ENCODE results near the gene ZNF20.
A peak's percentile ranks its signal among the peaks of the same experiment; 100 is the strongest.

ZNF20 gene

DNA sequence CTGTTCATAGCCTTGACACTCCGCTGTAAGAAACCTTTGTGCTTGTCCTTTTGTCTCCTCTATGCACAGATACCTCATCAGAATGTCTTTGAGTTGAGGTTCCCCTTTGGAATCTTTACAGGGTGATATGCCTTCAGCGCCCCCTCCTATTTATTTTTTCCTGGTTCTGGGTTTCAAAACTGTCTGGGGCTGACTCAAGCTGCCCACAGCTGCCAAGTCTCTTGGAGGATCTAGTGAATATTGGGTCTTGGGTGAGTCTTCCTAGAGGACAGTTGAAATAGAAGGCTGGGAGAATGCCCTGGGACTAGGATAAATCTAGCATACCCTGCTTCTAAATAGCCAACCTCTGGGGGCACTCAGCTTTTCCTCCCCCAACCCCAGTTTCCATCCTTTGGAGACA is 23.7 kb upstream of the ZNF20 start:
- Histone ChIP-seq H3K27me3 (ENCODE audit: insufficient read depth, low read depth) (no peaks in the 10 kb centered on the region), H3K27ac (no peak overlapping the region; the same call in 1 of the 2 replicates), H3K36me3 (ENCODE audit: insufficient read depth) (no peaks in the 10 kb centered on the region), H4K20me1 (ENCODE audit: insufficient read depth) (no peaks in the 10 kb centered on the region), H3K4me2 (peak overlapping the region; percentile 91), H3K79me2 (ENCODE audit: insufficient read depth, low read depth) (peaks cover 40% of the 10 kb centered on the region), H3K4me1 (ENCODE audit: low read depth, poor library complexity, severe bottlenecking) (peaks cover 6% of the 10 kb centered on the region), H3K9ac (peak overlapping the region; percentile 86; the same call in 1 of the 2 replicates), H3K4me3 (IDR thresholded peaks at IDR 0.05; ENCODE audit: insufficient read depth, low read depth, low read length) (no peak overlapping the region), H2AFZ (ENCODE audit: low read depth) (no peak overlapping the region)
- no peak for TF ChIP-seq CTCF (conservative IDR thresholded peaks at IDR 0.05; ENCODE audit: low read depth, low read length)

DNA sequence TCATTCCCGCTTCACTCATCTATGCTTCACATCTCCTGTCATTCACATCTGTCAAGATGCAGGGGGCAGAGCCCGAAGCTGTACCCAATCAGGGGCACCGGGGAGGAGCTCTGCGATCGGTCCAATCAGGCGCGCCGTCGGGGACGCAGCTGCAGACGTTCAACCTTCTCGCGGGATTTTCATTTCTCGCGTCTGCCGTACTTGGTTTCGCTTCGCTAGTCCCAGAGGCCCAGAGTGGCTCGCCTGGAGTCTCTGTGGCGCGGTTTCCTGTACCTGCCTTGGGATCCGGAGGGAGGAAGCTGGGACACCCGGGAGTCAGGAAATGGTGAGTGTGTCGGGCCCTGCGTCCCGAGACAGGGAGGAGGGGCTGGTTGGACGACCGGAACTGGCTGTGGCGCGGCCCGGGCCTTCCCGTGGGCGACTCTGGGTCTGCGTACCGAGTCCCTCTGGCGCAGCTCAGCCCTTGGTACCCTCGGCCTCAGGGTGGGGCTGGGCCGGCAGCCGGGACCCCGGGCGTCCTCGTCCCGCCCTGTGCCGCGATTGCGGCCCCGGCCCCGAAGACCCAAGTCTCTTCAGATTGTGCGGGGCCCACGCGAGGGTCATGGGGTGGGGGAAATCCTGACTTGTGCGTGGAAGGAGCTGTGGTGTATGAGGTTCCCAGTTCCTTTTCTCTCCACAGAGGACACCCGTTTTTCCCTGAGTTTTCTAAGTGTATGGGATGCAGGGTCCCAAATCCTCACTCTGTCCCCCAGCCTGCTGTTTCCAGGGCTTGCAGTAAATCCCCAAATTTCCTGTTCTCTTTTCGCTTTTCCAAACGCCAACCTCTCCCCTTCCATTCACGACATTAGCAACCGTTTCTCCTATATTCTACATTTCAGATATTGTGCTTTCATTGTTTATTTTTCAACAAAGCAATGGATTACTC is 23.0 kb upstream of the ZNF20 start, which contains the start of gene ZNF136:
Gene ZNF136 (plus strand): TSS at position 215 of the 925 bp plus-strand sequence. CDS start 108 bp downstream, at position 323.
- Histone ChIP-seq H3K27me3 (ENCODE audit: insufficient read depth, low read depth) (no peaks in the 10 kb centered on the region), H4K20me1 (ENCODE audit: insufficient read depth) (no peaks in the 10 kb centered on the region), H3K4me3 (IDR thresholded peaks at IDR 0.05; ENCODE audit: insufficient read depth, low read depth, low read length) (no peak within 1 kb of the TSS), H3K36me3 (ENCODE audit: insufficient read depth) (no peaks in the 10 kb centered on the region), H3K79me2 (ENCODE audit: insufficient read depth, low read depth) (peaks cover 40% of the 10 kb centered on the region), H3K4me1 (ENCODE audit: low read depth, poor library complexity, severe bottlenecking) (peaks cover 6% of the 10 kb centered on the region), H3K9ac (peak within 1 kb of the TSS; percentile 86), H3K27ac (peak within 1 kb of the TSS; percentile 70), H2AFZ (ENCODE audit: low read depth) (peak within 1 kb of the TSS; percentile 80), H3K4me2 (peak within 1 kb of the TSS; percentile 91)
- TF ChIP-seq CTCF (conservative IDR thresholded peaks at IDR 0.05; ENCODE audit: low read depth, low read length): no peak

GRCh38 chr19:12162513-12162881 is 22.3 kb upstream of the ZNF20 start:
- H3K27me3 ChIP-seq (ENCODE audit: insufficient read depth, low read depth): no peaks in the 10 kb centered on the region
- peaks cover 6% of the 10 kb centered on the region for H3K4me1 ChIP-seq (ENCODE audit: low read depth, poor library complexity, severe bottlenecking)
- H3K4me3 ChIP-seq (IDR thresholded peaks at IDR 0.05; ENCODE audit: insufficient read depth, low read depth, low read length): no peak overlapping the region
- H3K36me3 ChIP-seq (ENCODE audit: insufficient read depth): no peaks in the 10 kb centered on the region
- peak overlapping the region; percentile 47; the same call in 1 of the 2 replicates for H3K4me2 ChIP-seq
- H3K79me2 ChIP-seq (ENCODE audit: insufficient read depth, low read depth): peaks cover 38% of the 10 kb centered on the region
- peak overlapping the region; percentile 80 for H2AFZ ChIP-seq (ENCODE audit: low read depth)
- no peak overlapping the region for H3K27ac ChIP-seq
- no peaks in the 10 kb centered on the region for H4K20me1 ChIP-seq (ENCODE audit: insufficient read depth)
- TF ChIP-seq CTCF (conservative IDR thresholded peaks at IDR 0.05; ENCODE audit: low read depth, low read length): no peak
- no peak overlapping the region for H3K9ac ChIP-seq

GRCh38 chr19:12159773-12160414 is 19.7 kb upstream of the ZNF20 start:
- Histone ChIP-seq H3K79me2 (ENCODE audit: insufficient read depth, low read depth) (peaks cover 18% of the 10 kb centered on the region), H3K36me3 (ENCODE audit: insufficient read depth) (no peaks in the 10 kb centered on the region), H3K9ac (no peak overlapping the region), H3K4me3 (IDR thresholded peaks at IDR 0.05; ENCODE audit: insufficient read depth, low read depth, low read length) (no peak overlapping the region), H3K4me2 (no peak overlapping the region), H3K27me3 (ENCODE audit: insufficient read depth, low read depth) (no peaks in the 10 kb centered on the region), H3K27ac (no peak overlapping the region), H2AFZ (ENCODE audit: low read depth) (no peak overlapping the region), H4K20me1 (ENCODE audit: insufficient read depth) (no peaks in the 10 kb centered on the region), H3K4me1 (ENCODE audit: low read depth, poor library complexity, severe bottlenecking) (peaks cover 6% of the 10 kb centered on the region)
- TF ChIP-seq CTCF (conservative IDR thresholded peaks at IDR 0.05; ENCODE audit: low read depth, low read length): no peak
